Aorta (tissue), 5 donors: ENCODE measurements around the gene RBM14. TPM values are rescaled to one million over a fixed set of nuclear protein-coding genes. Genes with fewer than 3 reads are reported as not detected.
"Not testable (repeated sequence)": the region's sequence is repeated elsewhere in the genome, so short reads cannot be mapped to it uniquely, and the experiment has no call there.

Source experiments
- ATAC-seq: fragments of 200-7000 bp; cut with Tn5 transposase; one replicate; pipeline ENCODE4 v1.9.1; 2022; ENCODE audit warnings: moderate library complexity; ENCODE audit not compliant: low FRiP score
- DNase-seq, 2 donors: peaks; one replicate each; pipeline ENCODE4 v3.0.0-alpha.2; 2020
- H3K27ac ChIP-seq, 2 donors: one replicate each; pipeline ENCODE4 v1.5.1; 2013; ENCODE audit warnings: low read length in 2 of 2, mild to moderate bottlenecking in 2 of 2, moderate library complexity in 2 of 2, control low read depth in 1 of 2, inconsistent platforms in 1 of 2, low read depth in 1 of 2
- H3K27me3 ChIP-seq, 2 donors: one replicate each; pipeline ENCODE4 v1.6.1; 2013; ENCODE audit warnings: control low read depth in 1 of 2, low read length in 1 of 2, mild to moderate bottlenecking in 1 of 2, moderate library complexity in 1 of 2; ENCODE audit not compliant: insufficient read depth in 2 of 2, control insufficient read depth in 1 of 2
- H3K36me3 ChIP-seq, 2 donors: one replicate each; pipeline ENCODE4 v1.6.1; 2013; ENCODE audit warnings: control low read depth in 1 of 2, low read length in 1 of 2, mild to moderate bottlenecking in 1 of 2; ENCODE audit not compliant: insufficient read depth in 2 of 2, control insufficient read depth in 1 of 2
- H3K4me1 ChIP-seq, 2 donors: one replicate each; pipeline ENCODE4 v1.6.1; 2013; ENCODE audit warnings: low read length in 2 of 2, control low read depth in 1 of 2, mild to moderate bottlenecking in 1 of 2, moderate library complexity in 1 of 2; ENCODE audit not compliant: insufficient read depth in 2 of 2, control insufficient read depth in 1 of 2
- H3K4me3 ChIP-seq, 2 donors: one replicate each; pipeline ENCODE4 v1.5.1; 2013; ENCODE audit warnings: low read length in 2 of 2, control low read depth in 1 of 2, mild to moderate bottlenecking in 1 of 2
- H3K9me3 ChIP-seq: one replicate; pipeline ENCODE4 v1.6.1; 2013; ENCODE audit warnings: mild to moderate bottlenecking, low read length; ENCODE audit not compliant: control insufficient read depth
- WGBS, 2 donors: extraction: QIAGEN DNeasy Blood & Tissue Kit; methylation state at CpG; one replicate each; pipeline ENCODE4 v1.1.7; 2013; 5-methylcytosine and 5-hydroxymethylcytosine counted together
- intact Hi-C, 2 donors: fragments of 100-400 bp; cut with DNase I; formaldehyde crosslinking; loops; one replicate each; pipeline versions ENCODE4 v1.14.2 to v1.15.0; 2022
- polyA plus RNA-seq, 2 donors: library from polyadenylated mRNA; stranded (reverse); fragments of 200-250 nt; gene quantifications; one replicate each; pipeline ENCODE4 v1.2.3, GENCODE V29; 2013
- total RNA-seq, 2 donors: library from RNA; stranded (reverse); fragmentation: NEBNext Ultra II Directional; extraction: Animal tissue kit (Norgen Biotek cat#: 25700); gene quantifications; one replicate each; pipeline ENCODE4 v1.2.1, GENCODE V29; 2021
- donor health status: healthy with polysubstance abuse.
- donor health status: Bipolar disorder and iron deficiency.
- donor health status: DM: no; HTN: no; CAD: no.
- donor health status: DM: no; HTN: no; CAD: no.
- donor health status: DM: yes; HTN: yes; CAD: no.

RBM14 gene
- total and polyA plus RNA-seq, 4 donors, result 11.4 to 66.7 (median 53.9) TPM

DNA sequence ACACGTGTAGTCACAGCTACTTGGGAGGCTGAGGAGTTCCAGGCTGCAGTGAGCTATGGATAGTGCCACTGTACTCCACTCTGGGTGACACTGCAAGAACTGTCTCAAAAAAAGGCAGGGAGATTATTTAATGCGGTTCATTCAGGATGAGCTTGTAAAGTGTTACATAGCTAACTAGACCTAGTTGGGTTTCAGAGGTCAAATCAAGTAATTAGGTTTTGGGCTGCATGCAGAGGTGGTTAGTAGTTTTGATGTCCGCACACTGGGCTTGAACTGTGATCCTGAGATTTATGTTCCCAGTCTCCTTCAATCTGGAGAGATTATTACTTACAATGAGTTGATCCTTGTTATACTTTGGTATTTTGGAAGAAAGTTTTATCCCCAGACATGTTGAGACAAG lies 20.0 kb downstream of the RBM14 start:
- Histone ChIP-seq H3K36me3 (peaks cover 0 to 3% of the 10 kb centered on the region in 2 donors), H3K27ac (no peak overlapping the region), H3K4me3 (no peak overlapping the region), H3K4me1 (peaks cover 0 to 6% of the 10 kb centered on the region in 2 donors), H3K27me3 (no peaks in the 10 kb centered on the region), H3K9me3 (no peaks in the 10 kb centered on the region)
- ATAC-seq, result no peak
- intact Hi-C loops, result loop anchor here in 1 of 2 donors (5.0 kb wide), 1 partner anchor 41 kb away; the partner anchor contains the start of gene RBM4B
- DNase-seq, result no peak
- 74 to 82% methylated on average over 3 of the region's 3 CpGs for WGBS, 2 donors

DNA sequence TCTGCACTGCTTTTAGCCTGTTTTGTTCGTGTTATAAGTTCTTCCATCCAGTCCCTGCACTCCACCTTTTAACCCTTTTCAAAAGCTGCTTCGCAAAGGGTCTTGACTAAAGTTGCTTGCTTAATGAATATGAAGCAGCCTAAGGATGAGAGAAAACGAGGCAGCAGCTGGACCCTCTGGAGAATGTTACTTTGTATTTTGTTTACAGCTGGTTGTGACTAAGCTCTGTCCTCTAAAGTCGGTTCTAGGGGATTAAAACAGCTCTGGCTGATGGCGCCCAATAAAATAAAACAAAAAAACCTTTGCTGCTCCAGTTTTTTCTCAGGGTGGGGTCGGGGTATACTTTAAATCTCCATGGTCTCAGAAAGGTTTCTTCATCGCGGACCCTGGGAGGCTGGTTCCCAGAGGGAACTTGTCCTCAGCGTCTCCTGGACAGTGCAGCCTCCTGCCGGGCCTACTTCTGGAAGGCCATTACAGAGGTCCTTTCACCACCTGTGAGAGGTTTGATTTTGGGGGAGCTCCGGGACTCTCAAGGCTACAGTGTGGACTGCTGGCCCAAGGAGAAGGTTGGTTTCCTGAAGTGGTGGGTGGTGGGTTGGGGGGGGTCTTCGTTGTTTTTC lies 21.2 kb downstream of the RBM14 start:
- intact Hi-C loops, result loop anchor here in 1 of 2 donors (5.0 kb wide), 1 partner anchor 40 kb away; the partner anchor contains the start of gene RBM4B

DNA sequence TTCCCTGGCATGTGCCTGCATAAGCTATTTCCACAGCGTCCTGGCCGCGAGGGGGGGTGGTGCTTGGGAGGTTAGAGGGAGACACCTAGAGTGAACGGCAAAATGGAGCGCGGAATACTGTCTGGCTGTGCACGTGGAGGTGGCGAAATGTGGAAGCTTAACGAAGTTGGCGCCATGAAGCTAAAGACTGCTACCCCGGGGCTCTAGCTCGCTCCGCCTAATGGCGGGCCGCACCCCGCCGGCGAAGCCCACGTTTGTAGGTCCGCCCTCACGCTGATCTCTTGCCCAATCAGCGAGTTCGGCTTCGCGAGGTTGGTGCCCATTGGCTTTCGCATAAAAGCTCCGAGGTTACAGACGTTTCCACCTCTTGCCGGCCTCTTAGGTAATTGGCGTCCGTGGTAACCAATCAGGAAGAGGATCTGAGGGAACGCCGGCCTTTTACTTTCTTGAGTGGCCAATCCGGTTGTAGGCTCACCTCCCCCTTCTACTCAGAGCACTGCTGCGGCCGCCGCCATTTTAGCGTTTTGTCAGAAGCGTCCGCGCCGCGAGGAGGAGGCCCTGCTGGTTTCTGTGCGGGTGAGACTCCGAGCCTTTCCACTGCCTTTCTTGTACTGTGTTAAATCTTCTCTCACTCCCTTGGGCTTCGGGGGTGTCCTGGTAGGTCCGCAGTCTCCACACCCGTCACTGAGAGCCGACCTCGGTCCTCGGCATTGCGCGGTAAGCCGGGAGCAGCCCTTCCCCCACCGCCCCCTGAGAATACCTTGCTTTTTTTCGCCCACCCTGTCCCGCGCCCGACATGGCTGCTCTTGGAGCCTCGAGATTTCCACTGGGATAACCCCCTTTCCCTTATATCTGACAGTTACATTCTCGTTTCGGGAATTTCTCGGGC lies 22.0 kb downstream of the RBM14 start, which contains the start of gene RBM4:
Gene RBM4, plus strand, starts transcription at position 527 of the 889 bp plus-strand sequence. CDS start 1,009 bp downstream, outside the sequence.
- DNase-seq (peak; percentile 97 to 98), ATAC-seq (peak; percentile 99)
- Histone ChIP-seq H3K27me3 (no peaks in the 10 kb centered on the region), H3K4me3 (peak within 1 kb of the TSS; percentile 46 to 87), H3K36me3 (peaks cover 2 to 3% of the 10 kb centered on the region in 2 donors), H3K27ac (peak within 1 kb of the TSS; percentile 5 to 54), H3K4me1 (peaks cover 0 to 6% of the 10 kb centered on the region in 2 donors), H3K9me3 (no peaks in the 10 kb centered on the region)
- intact Hi-C loops, result loop anchor here in 1 of 2 donors (5.0 kb wide), 1 partner anchor 39 kb away; the partner anchor contains the start of gene RBM4B
- WGBS, 2 donors, result 0 to 1% methylated on average over 63 of the region's 63 CpGs

More for the DNA sequence above, 21.2 kb downstream of the RBM14 start:
- Histone ChIP-seq H3K36me3 (peaks cover 2 to 3% of the 10 kb centered on the region in 2 donors), H3K4me3 (peak overlapping the region in 1 of 2 donors; percentile 46), H3K27me3 (no peaks in the 10 kb centered on the region), H3K27ac (peak overlapping the region in 1 of 2 donors; percentile 53), H3K4me1 (peaks cover 0 to 6% of the 10 kb centered on the region in 2 donors), H3K9me3 (no peaks in the 10 kb centered on the region)
- DNase-seq (no peak), ATAC-seq (peak; percentile 11)
- 34 to 41% methylated on average over 12 of the region's 12 CpGs for WGBS, 2 donors

DNA sequence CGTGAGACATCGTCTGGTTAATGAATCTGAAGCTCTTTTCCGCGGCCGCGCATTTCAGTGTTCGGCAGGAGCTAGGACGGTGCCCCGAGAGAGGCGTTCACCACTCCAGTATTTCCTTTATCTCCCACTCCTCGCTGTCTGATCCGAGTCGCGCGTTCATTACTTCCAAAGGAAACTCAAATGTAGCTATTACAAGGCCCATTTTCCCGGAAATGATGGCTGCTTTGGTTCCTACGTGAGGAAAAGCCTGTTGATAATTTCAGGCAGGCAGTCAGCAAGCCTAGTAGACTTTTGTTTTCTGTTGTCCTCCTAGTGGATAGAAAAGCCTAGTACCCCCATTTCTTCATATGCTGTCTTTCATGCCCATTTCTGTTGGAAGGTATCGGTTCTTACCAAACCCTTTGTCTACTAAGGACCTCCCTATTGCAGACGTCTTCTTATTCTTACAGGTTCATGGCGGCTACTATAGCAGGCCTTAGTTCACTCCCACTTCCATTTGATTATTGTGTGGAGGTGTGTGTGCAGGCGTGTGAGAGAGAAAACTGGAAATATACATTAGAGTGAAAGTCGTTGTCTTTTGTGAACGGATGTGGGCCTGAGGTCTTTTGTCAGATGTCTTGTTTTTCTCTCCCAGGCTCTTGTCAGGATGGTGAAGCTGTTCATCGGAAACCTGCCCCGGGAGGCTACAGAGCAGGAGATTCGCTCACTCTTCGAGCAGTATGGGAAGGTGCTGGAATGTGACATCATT lies 22.8 kb downstream of the RBM14 start:
- H3K4me1 ChIP-seq, result peaks cover 0 to 6% of the 10 kb centered on the region in 2 donors
- 3% methylated on average over 27 of the region's 27 CpGs for WGBS, 2 donors
- ATAC-seq, result peak; percentile 1
- peak in 1 of 2 donors; percentile 78 for DNase-seq
- no peaks in the 10 kb centered on the region for H3K9me3 ChIP-seq
- intact Hi-C loops, result loop anchor here in 1 of 2 donors (5.0 kb wide), 1 partner anchor 38 kb away; the partner anchor contains the start of gene RBM4B
- H3K4me3 ChIP-seq, result peak overlapping the region; percentile 38 to 87
- H3K36me3 ChIP-seq, result peaks cover 3 to 8% of the 10 kb centered on the region in 2 donors
- H3K27ac ChIP-seq, result peak overlapping the region; percentile 5 to 54
- no peaks in the 10 kb centered on the region for H3K27me3 ChIP-seq

- DNase-seq, result not testable (repeated sequence)
Observed at GRCh38 chr11:66639814-66640340, 23.4 kb downstream of the RBM14 start.

DNA sequence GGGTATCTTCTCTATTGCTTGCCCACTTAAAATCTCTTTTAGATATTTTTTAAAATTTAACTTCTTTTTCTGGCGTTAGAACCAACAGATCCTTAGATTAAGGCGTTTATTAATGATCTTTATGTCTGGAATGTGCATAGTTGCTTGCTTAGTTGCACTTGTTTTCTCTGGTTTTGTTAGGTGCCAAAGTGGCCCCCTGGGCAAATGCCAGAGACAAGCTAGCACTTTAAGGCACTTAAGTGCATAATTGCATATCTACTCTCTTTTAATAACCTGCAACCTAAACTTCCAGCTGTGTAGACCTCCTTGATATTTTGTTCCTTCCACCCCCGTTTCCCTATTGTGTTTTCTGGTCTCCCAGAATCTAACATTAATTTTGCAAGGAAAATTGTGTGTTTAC lies 25.4 kb downstream of the RBM14 start:
- no peak overlapping the region for H3K27ac ChIP-seq
- peaks cover 0 to 16% of the 10 kb centered on the region in 2 donors for H3K4me1 ChIP-seq
- DNase-seq (no peak), ATAC-seq (no peak)
- no peaks in the 10 kb centered on the region for H3K9me3 ChIP-seq
- peaks cover 9 to 10% of the 10 kb centered on the region in 2 donors for H3K36me3 ChIP-seq
- no peaks in the 10 kb centered on the region for H3K27me3 ChIP-seq
- 2 to 5% methylated on average over 3 of the region's 3 CpGs for WGBS, 2 donors
- intact Hi-C loops, result loop anchor here in 1 of 2 donors (2.0 kb wide), 1 partner anchor 25 kb away; no protein-coding TSS in a partner anchor
- H3K4me3 ChIP-seq, result peak overlapping the region in 1 of 2 donors; percentile 55

More at GRCh38 chr11:66639814-66640340, 23.4 kb downstream of the RBM14 start:
- intact Hi-C loops, result loop anchor here (2.0 to 5.0 kb wide), 2 partner anchors 27 to 37 kb away; partner anchors contain the start of gene RBM4B (in 1 of the 2)
- 52 to 56% methylated on average over 8 to 9 of the region's 10 CpGs for WGBS, 2 donors
- H3K9me3 ChIP-seq, H3K27ac ChIP-seq, H3K27me3 ChIP-seq, H3K4me1 ChIP-seq, H3K36me3 ChIP-seq, ATAC-seq: not testable (repeated sequence)
- H3K4me3 ChIP-seq, result peak overlapping the region; percentile 6 to 27

GRCh38 chr11:66643745-66644437 lies 27.5 kb downstream of the RBM14 start:
- Histone ChIP-seq H3K36me3 (peaks cover 10% of the 10 kb centered on the region in 2 donors), H3K4me3 (no peak overlapping the region), H3K27me3 (no peaks in the 10 kb centered on the region), H3K27ac (no peak overlapping the region), H3K4me1 (peaks cover 0 to 17% of the 10 kb centered on the region in 2 donors), H3K9me3 (no peaks in the 10 kb centered on the region)
- ATAC-seq (no peak), DNase-seq (no peak)
- WGBS, 2 donors, result 86 to 90% methylated on average over 24 of the region's 24 CpGs
- intact Hi-C loops, result no loop called here
